Peyer's patch (tissue), 4 donors: Measurements from ENCODE around the gene ZBTB6. TPM values are rescaled to one million over a fixed set of nuclear protein-coding genes. Genes with fewer than 3 reads are reported as not detected.

Experiments used
- DNase-seq, 3 donors: peaks; one replicate each; pipeline ENCODE4 v3.0.0-alpha.2; 2017 to 2019
- H3K27ac ChIP-seq, 4 donors: fragments of 200-600 bp; sonication (generic); one replicate each; pipeline ENCODE4 v1.5.1; 2016 to 2019
- H3K27me3 ChIP-seq, 2 donors: fragments of 200-600 bp; sonication (generic); one replicate each; pipeline ENCODE4 v1.5.1; 2019
- H3K36me3 ChIP-seq, 3 donors: fragments of 200-600 bp; sonication (generic); one replicate each; pipeline ENCODE4 v1.5.1; 2016 to 2019
- H3K4me1 ChIP-seq, 4 donors: fragments of 200-600 bp; sonication (generic); one replicate each; pipeline ENCODE4 v1.5.1; 2016 to 2019
- H3K4me3 ChIP-seq, 4 donors: fragments of 200-600 bp; sonication (generic); 1 replicate in 3 of 4; 2 replicates in 1 of 4; pipeline ENCODE4 v1.5.1; 2016 to 2019; ENCODE audit warnings: mild to moderate bottlenecking in 1 of 4
- H3K9me3 ChIP-seq, 4 donors: fragments of 200-600 bp; sonication (generic); one replicate each; pipeline ENCODE4 v1.5.1; 2016 to 2019; ENCODE audit warnings: mild to moderate bottlenecking in 1 of 4
- CTCF ChIP-seq, 6 experiments: fragments of 450-650 bp in 4 of 6; fragments of 200-600 bp in 2 of 6; sonication (generic) in 1 of 6; IDR thresholded peaks; one replicate each; pipeline ENCODE4 v1.5.1; 2017 to 2019; ENCODE audit warnings: antibody characterized with exemption in 6 of 6, mild to moderate bottlenecking in 3 of 6, moderate library complexity in 1 of 6
- POLR2A ChIP-seq, 2 donors: fragments of 450-650 bp; IDR thresholded peaks; one replicate each; pipeline ENCODE4 v1.5.1; 2017; ENCODE audit warnings: antibody characterized with exemption in 2 of 2, mild to moderate bottlenecking in 2 of 2, moderate library complexity in 2 of 2
- total RNA-seq, 4 donors: library from RNA; depleted of rRNA; stranded (reverse); fragments of >200 nt; gene quantifications; one replicate each; pipeline ENCODE4 v1.1.0, GENCODE V29; 2016

ZBTB6 gene
- total RNA-seq, 4 donors from 2014 or later, result 5.6 to 14.9 (median 7.7) TPM

- Histone ChIP-seq H3K4me3 (no peak overlapping the region), H3K9me3 (no peaks in the 10 kb centered on the region), H3K27me3 (no peaks in the 10 kb centered on the region), H3K36me3 (no peaks in the 10 kb centered on the region), H3K27ac (no peak overlapping the region), H3K4me1 (peaks cover 0 to 31% (median 0%) of the 10 kb centered on the region in 4 donors)
- no peak for TF ChIP-seq POLR2A (IDR thresholded peaks at IDR 0.05)
- TF ChIP-seq CTCF (IDR thresholded peaks at IDR 0.05), result no peak
- no peak for DNase-seq
These were observed 37.1 kb upstream of the ZBTB6 start for GRCh38 chr9:122950263-122950662.

GRCh38 chr9:122949696-122950095 lies 36.6 kb upstream of the ZBTB6 start:
- no peak overlapping the region for H3K27ac ChIP-seq
- H3K4me3 ChIP-seq, result no peak overlapping the region
- no peak for TF ChIP-seq POLR2A (IDR thresholded peaks at IDR 0.05)
- no peak for TF ChIP-seq CTCF (IDR thresholded peaks at IDR 0.05)
- no peaks in the 10 kb centered on the region for H3K9me3 ChIP-seq
- peaks cover 0 to 37% (median 0%) of the 10 kb centered on the region in 4 donors for H3K4me1 ChIP-seq
- no peaks in the 10 kb centered on the region for H3K36me3 ChIP-seq
- H3K27me3 ChIP-seq, result no peaks in the 10 kb centered on the region
- DNase-seq, result no peak

GRCh38 chr9:122948313-122948712 lies 35.2 kb upstream of the ZBTB6 start:
- H3K4me1 ChIP-seq, result peaks cover 0 to 38% (median 0%) of the 10 kb centered on the region in 4 donors
- no peaks in the 10 kb centered on the region for H3K27me3 ChIP-seq
- no peak for TF ChIP-seq CTCF (IDR thresholded peaks at IDR 0.05)
- no peak for TF ChIP-seq POLR2A (IDR thresholded peaks at IDR 0.05)
- H3K36me3 ChIP-seq, result no peaks in the 10 kb centered on the region
- DNase-seq, result no peak
- H3K4me3 ChIP-seq, result no peak overlapping the region
- H3K9me3 ChIP-seq, result no peaks in the 10 kb centered on the region
- no peak overlapping the region for H3K27ac ChIP-seq

GRCh38 chr9:122946461-122947005 lies 33.4 kb upstream of the ZBTB6 start:
- Histone ChIP-seq H3K9me3 (no peaks in the 10 kb centered on the region), H3K36me3 (no peaks in the 10 kb centered on the region), H3K27me3 (no peaks in the 10 kb centered on the region), H3K27ac (no peak overlapping the region), H3K4me1 (peaks cover 0 to 50% (median 2%) of the 10 kb centered on the region in 4 donors), H3K4me3 (no peak overlapping the region)
- TF ChIP-seq CTCF (IDR thresholded peaks at IDR 0.05) (no peak), POLR2A (IDR thresholded peaks at IDR 0.05) (no peak)
- DNase-seq, result no peak

- Histone ChIP-seq H3K27ac (peak overlapping the region in 1 of 4 donors; percentile 27), H3K4me3 (no peak overlapping the region), H3K27me3 (no peaks in the 10 kb centered on the region), H3K36me3 (no peaks in the 10 kb centered on the region), H3K9me3 (no peaks in the 10 kb centered on the region), H3K4me1 (peaks cover 0 to 50% (median 5%) of the 10 kb centered on the region in 4 donors)
- TF ChIP-seq CTCF (IDR thresholded peaks at IDR 0.05) (no peak), POLR2A (IDR thresholded peaks at IDR 0.05) (no peak)
- no peak for DNase-seq
These were observed 32.1 kb upstream of the ZBTB6 start for GRCh38 chr9:122944960-122945888.
